ENCODE data around the gene CMYA5.

- TF ChIP-seq, protein P1, sequence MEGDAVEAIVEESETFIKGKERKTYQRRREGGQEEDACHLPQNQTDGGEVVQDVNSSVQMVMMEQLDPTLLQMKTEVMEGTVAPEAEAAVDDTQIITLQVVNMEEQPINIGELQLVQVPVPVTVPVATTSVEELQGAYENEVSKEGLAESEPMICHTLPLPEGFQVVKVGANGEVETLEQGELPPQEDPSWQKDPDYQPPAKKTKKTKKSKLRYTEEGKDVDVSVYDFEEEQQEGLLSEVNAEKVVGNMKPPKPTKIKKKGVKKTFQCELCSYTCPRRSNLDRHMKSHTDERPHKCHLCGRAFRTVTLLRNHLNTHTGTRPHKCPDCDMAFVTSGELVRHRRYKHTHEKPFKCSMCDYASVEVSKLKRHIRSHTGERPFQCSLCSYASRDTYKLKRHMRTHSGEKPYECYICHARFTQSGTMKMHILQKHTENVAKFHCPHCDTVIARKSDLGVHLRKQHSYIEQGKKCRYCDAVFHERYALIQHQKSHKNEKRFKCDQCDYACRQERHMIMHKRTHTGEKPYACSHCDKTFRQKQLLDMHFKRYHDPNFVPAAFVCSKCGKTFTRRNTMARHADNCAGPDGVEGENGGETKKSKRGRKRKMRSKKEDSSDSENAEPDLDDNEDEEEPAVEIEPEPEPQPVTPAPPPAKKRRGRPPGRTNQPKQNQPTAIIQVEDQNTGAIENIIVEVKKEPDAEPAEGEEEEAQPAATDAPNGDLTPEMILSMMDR (IDR thresholded peaks at IDR 0.05; ENCODE audit: low read length), result no peak
- TF ChIP-seq EZH2 (IDR thresholded peaks at IDR 0.05; ENCODE audit: borderline replicate concordance, low read length), result no peak
Measured at GRCh38 chr5:79849061-79849460, 159.4 kb downstream of the CMYA5 start.

All from OCI-LY1 (cell line).